H1 (cell line): ENCODE data around the gene MTHFD1. TPM values are rescaled to one million over a fixed set of nuclear protein-coding genes. Genes with fewer than 3 reads are reported as not detected.

Experiments
- CTCF ChIA-PET: fragments of 300-600 bp; sonication (Branson Sonifier 250); formaldehyde crosslinking; loops from one replicate; lab custom pipeline; 2021; ENCODE audit not compliant: partially characterized antibody; lab: Charles Lee
- POLR2A ChIA-PET: fragments of 300-600 bp; sonication (Branson Sonifier 250); formaldehyde crosslinking; loops from one replicate; lab custom pipeline; 2021; ENCODE audit warnings: inconsistent platforms; ENCODE audit not compliant: partially characterized antibody; lab: Charles Lee
- DNase-seq, 2 experiments: peaks; one replicate each; pipeline versions ENCODE4 v3.0.0 to v3.0.0-alpha.2; 2010 to 2022; ENCODE audit warnings: low spot score in 2 of 2, low read depth in 1 of 2, mixed read lengths in 1 of 2
- FAIRE-seq: peaks from 2 replicates; lab custom pipeline; 2011; peaks lifted over from hg19 to GRCh38; lab: Jason Lieb, UNC
- H2AFZ ChIP-seq: 2 replicates; pipeline ENCODE4 v1.8.1; 2012; ENCODE audit warnings: low read length, inconsistent platforms
- H2AK5ac ChIP-seq: 2 replicates; pipeline ENCODE4 v1.6.1; 2013; ENCODE audit warnings: low read depth, low read length
- H2BK120ac ChIP-seq: replicated peaks from 2 replicates; pipeline ENCODE3; 2013; ENCODE audit warnings: low read depth, low read length, inconsistent platforms
- H2BK12ac ChIP-seq: 2 replicates; pipeline ENCODE4 v1.6.1; 2013; ENCODE audit warnings: low read depth, low read length
- H2BK15ac ChIP-seq: 2 replicates; pipeline ENCODE4 v1.6.1; 2013; ENCODE audit warnings: low read length
- H2BK20ac ChIP-seq: 2 replicates; pipeline ENCODE4 v1.6.1; 2013; ENCODE audit warnings: low read length
- H2BK5ac ChIP-seq: 2 replicates; pipeline ENCODE4 v1.6.1; 2013; ENCODE audit warnings: low read depth, low read length
- H3K14ac ChIP-seq: 2 replicates; pipeline ENCODE4 v1.6.1; 2013; ENCODE audit warnings: inconsistent platforms; ENCODE audit not compliant: insufficient read length
- H3K18ac ChIP-seq: 2 replicates; pipeline ENCODE4 v1.6.1; 2013; ENCODE audit warnings: low read length; ENCODE audit errors: extremely low read depth
- H3K23ac ChIP-seq: 2 replicates; pipeline ENCODE4 v1.6.1; 2013; ENCODE audit warnings: inconsistent platforms; ENCODE audit not compliant: insufficient read length
- H3K23me2 ChIP-seq: 2 replicates; pipeline ENCODE4 v1.6.1; 2013; ENCODE audit warnings: low read depth, low read length
- H3K27ac ChIP-seq: 2 replicates; pipeline ENCODE4 v1.6.1; 2011; ENCODE audit warnings: low read depth, low read length, inconsistent platforms
- H3K27me3 ChIP-seq, 4 experiments: replicated peaks in 1 of 4; 1 replicate in 1 of 4; 2 replicates in 3 of 4; pipeline versions ENCODE4 v1.6.1 to v1.8.1; 2011 to 2013; ENCODE audit warnings: low read length in 3 of 4, mild to moderate bottlenecking in 3 of 4, inconsistent platforms in 2 of 4, mixed read lengths in 2 of 4, moderate library complexity in 1 of 4; ENCODE audit not compliant: control insufficient read depth in 3 of 4, insufficient read depth in 3 of 4; ENCODE audit errors: extremely low read depth in 1 of 4
- H3K36me3 ChIP-seq, 4 experiments: 2 replicates each; pipeline versions ENCODE4 v1.6.1 to v1.8.1; 2011 to 2013; ENCODE audit warnings: mild to moderate bottlenecking in 4 of 4, low read length in 3 of 4, moderate library complexity in 2 of 4, control low read depth in 1 of 4, inconsistent platforms in 1 of 4; ENCODE audit not compliant: insufficient read depth in 4 of 4, control insufficient read depth in 2 of 4
- H3K4ac ChIP-seq: replicated peaks from 2 replicates; pipeline ENCODE3; 2013; ENCODE audit warnings: low read length, low read depth, mixed read lengths, inconsistent platforms; ENCODE audit not compliant: insufficient read length
- H3K4me1 ChIP-seq, 4 experiments: replicated peaks in 1 of 4; 1 replicate in 1 of 4; 2 replicates in 3 of 4; pipeline versions ENCODE4 v1.6.1 to v1.8.1; 2011 to 2013; ENCODE audit warnings: low read length in 3 of 4, inconsistent platforms in 2 of 4, mixed read lengths in 1 of 4; ENCODE audit not compliant: insufficient read depth in 4 of 4, control insufficient read depth in 3 of 4
- H3K4me2 ChIP-seq, 2 experiments: 2 replicates each; pipeline versions ENCODE4 v1.6.1 to v1.8.1; 2011 to 2013; ENCODE audit warnings: low read depth in 2 of 2, low read length in 2 of 2, control low read depth in 1 of 2, inconsistent platforms in 1 of 2, mild to moderate bottlenecking in 1 of 2; ENCODE audit not compliant: insufficient read depth in 1 of 2
- H3K4me3 ChIP-seq, 4 experiments: fragments of 200-600, 300-600 bp in 1 of 4; sonication (generic), shearing (Covaris generic), sonication (Bioruptor Twin) in 1 of 4; 2 replicates each; pipeline versions ENCODE4 v1.5.1 to v1.8.1; 2011 to 2016; ENCODE audit warnings: low read length in 4 of 4, low read depth in 3 of 4, control low read depth in 2 of 4, inconsistent platforms in 2 of 4, mild to moderate bottlenecking in 2 of 4, mixed read lengths in 1 of 4, moderate library complexity in 1 of 4; ENCODE audit not compliant: insufficient read depth in 2 of 4; ENCODE audit errors: extremely low read depth in 1 of 4
- H3K56ac ChIP-seq: replicated peaks from 2 replicates; pipeline ENCODE3; 2013; ENCODE audit warnings: low read depth, mild to moderate bottlenecking, mixed read lengths, low read length, inconsistent platforms; ENCODE audit not compliant: insufficient read length
- H3K79me1 ChIP-seq: 2 replicates; pipeline ENCODE4 v1.6.1; 2013; ENCODE audit warnings: low read depth, low read length, control low read depth
- H3K79me2 ChIP-seq, 2 experiments: 2 replicates each; pipeline versions ENCODE4 v1.6.1 to v1.8.1; 2012 to 2013; ENCODE audit warnings: low read length in 2 of 2, mild to moderate bottlenecking in 2 of 2, inconsistent platforms in 1 of 2; ENCODE audit not compliant: insufficient read depth in 2 of 2, control insufficient read depth in 1 of 2
- H3K9ac ChIP-seq, 4 experiments: replicated peaks in 1 of 4; 1 replicate in 1 of 4; 2 replicates in 3 of 4; pipeline versions ENCODE4 v1.6.1 to v1.8.1; 2011 to 2013; ENCODE audit warnings: low read depth in 3 of 4, low read length in 3 of 4, control low read depth in 2 of 4, mild to moderate bottlenecking in 2 of 4, moderate library complexity in 2 of 4, inconsistent platforms in 1 of 4; ENCODE audit errors: extremely low read depth in 1 of 4
- H3K9me3 ChIP-seq, 2 experiments: 2 replicates each; pipeline versions ENCODE4 v1.6.1 to v1.8.1; 2012 to 2013; ENCODE audit warnings: mild to moderate bottlenecking in 2 of 2, moderate library complexity in 2 of 2, control low read depth in 1 of 2, inconsistent platforms in 1 of 2, low read depth in 1 of 2, low read length in 1 of 2, mixed read lengths in 1 of 2; ENCODE audit not compliant: insufficient read depth in 2 of 2
- H4K20me1 ChIP-seq, 2 experiments: replicated peaks in 1 of 2; 2 replicates each; pipeline versions ENCODE3 to v1.8.1; 2011 to 2013; ENCODE audit warnings: inconsistent platforms in 2 of 2, low read length in 2 of 2, mild to moderate bottlenecking in 1 of 2; ENCODE audit not compliant: insufficient read depth in 2 of 2, control insufficient read depth in 1 of 2
- H4K5ac ChIP-seq: 2 replicates; pipeline ENCODE4 v1.6.1; 2013; ENCODE audit warnings: low read length, low read depth, mixed read lengths, inconsistent platforms; ENCODE audit not compliant: insufficient read length
- H4K8ac ChIP-seq: 2 replicates; pipeline ENCODE4 v1.8.0; 2013; ENCODE audit warnings: mild to moderate bottlenecking, moderate library complexity, low read length, inconsistent platforms; ENCODE audit not compliant: insufficient read depth; ENCODE audit errors: extremely low read depth
- H4K91ac ChIP-seq: replicated peaks from 2 replicates; pipeline ENCODE3; 2013; ENCODE audit warnings: low read length, mixed read lengths, inconsistent platforms; ENCODE audit not compliant: insufficient read length
- NANOG ChIP-seq: IDR thresholded peaks from 2 replicates; pipeline ENCODE4 v1.6.1; 2011; ENCODE audit warnings: low read length, low read depth, mild to moderate bottlenecking, inconsistent platforms; ENCODE audit not compliant: insufficient read depth, poor library complexity, severe bottlenecking
- RBBP5 ChIP-seq: IDR thresholded peaks from 2 replicates; pipeline ENCODE4 v1.7.1; 2012; ENCODE audit warnings: low read depth, mild to moderate bottlenecking, inconsistent platforms, low read length, moderate library complexity, borderline replicate concordance
- WGBS, 2 experiments: shearing (Covaris generic) in 1 of 2; methylation state at CpG; one replicate each; pipeline versions ENCODE4 v1.1.6 to v1.1.7; 2013 to 2015; ENCODE audit warnings: low lambda C conversion rate in 2 of 2, mixed read lengths in 2 of 2, inconsistent platforms in 1 of 2, low coverage in 1 of 2, missing lambda C conversion rate in 1 of 2; ENCODE audit not compliant: insufficient replicate concordance in 2 of 2, insufficient coverage in 1 of 2, insufficient read length in 1 of 2; ENCODE audit errors: extremely low coverage in 1 of 2, missing lambda C conversion rate in 1 of 2; 5-methylcytosine and 5-hydroxymethylcytosine counted together
- polyA plus RNA-seq, 7 experiments: library from polyadenylated mRNA; depleted of rRNA in 3 of 7; stranded (reverse) in 5 of 7; unstranded in 2 of 7; fragments of >200 nt in 5 of 7; fragments of 200-250 nt in 2 of 7; gene quantifications; 1 replicate in 5 of 7; 2 replicates in 1 of 7; 4 replicates in 1 of 7; pipeline versions ENCODE4 v1.2.1 to v1.2.3, GENCODE V29; 2011 to 2013; ENCODE audit warnings: missing spikeins in 2 of 7, mixed read lengths in 2 of 7
- total RNA-seq: library from RNA; stranded (reverse); fragmentation: NEBNext Ultra II Directional; extraction: Animal tissue kit (Norgen Biotek cat#: 25700); gene quantifications from 2 replicates; pipeline ENCODE4 v1.2.1, GENCODE V29; 2021

Gene MTHFD1
- total and polyA plus RNA-seq, 2 of the 8 experiments (the other 6 are each of a cell fraction or from before 2014, with no cell fraction given) = 79.7 to 332 TPM

- no peak overlapping the region for H2BK15ac ChIP-seq
- H3K56ac ChIP-seq = no peak overlapping the region
- H2AK5ac ChIP-seq = no peak overlapping the region
- no peak overlapping the region for H4K8ac ChIP-seq
- H3K9ac ChIP-seq = no peak overlapping the region
- ChIA-PET POLR2A (no interaction called here), CTCF (interaction anchor here (0.6 to 4.8 kb wide), 5 partner anchors 11 to 69 kb away, joined by 3 to 25 read pairs (median 3); no protein-coding TSS in a partner anchor)
- no peaks in the 10 kb centered on the region for H3K27me3 ChIP-seq
- no peak overlapping the region for H2AFZ ChIP-seq
- H3K36me3 ChIP-seq = peaks cover 35 to 89% (median 77%) of the 10 kb centered on the region in 4 experiments
- no peak overlapping the region for H3K4me2 ChIP-seq
- H3K4me1 ChIP-seq = no peaks in the 10 kb centered on the region
- H3K4ac ChIP-seq = no peak overlapping the region
- TF ChIP-seq NANOG = no peak
- no peak for TF ChIP-seq RBBP5
- H3K79me1 ChIP-seq = no peaks in the 10 kb centered on the region
- no peak overlapping the region for H2BK20ac ChIP-seq
- no peak overlapping the region for H4K5ac ChIP-seq
- no peak overlapping the region for H2BK120ac ChIP-seq
- H3K14ac ChIP-seq = no peak overlapping the region
- WGBS, 2 experiments = 92% methylated on average over 17 of the region's 17 CpGs; no CpG with 5 or more reads in 1 of the 2 experiments
- H2BK5ac ChIP-seq = no peak overlapping the region
- H3K23ac ChIP-seq = no peak overlapping the region
- no peak overlapping the region for H2BK12ac ChIP-seq
- H3K4me3 ChIP-seq = no peak overlapping the region
- H3K79me2 ChIP-seq = no peaks in the 10 kb centered on the region
- no peaks in the 10 kb centered on the region for H4K20me1 ChIP-seq
- FAIRE-seq (no peak), DNase-seq (no peak)
- H4K91ac ChIP-seq = no peak overlapping the region
- H3K18ac ChIP-seq = no peak overlapping the region
- no peak overlapping the region for H3K27ac ChIP-seq
- H3K23me2 ChIP-seq = no peaks in the 10 kb centered on the region; the same call in 1 of the 2 replicates
- H3K9me3 ChIP-seq = no peaks in the 10 kb centered on the region
These were observed 54.3 kb downstream of the MTHFD1 start for GRCh38 chr14:64442300-64442988.
